ENCODE measurements around the gene SOCS7.

Gene SOCS7

DNA sequence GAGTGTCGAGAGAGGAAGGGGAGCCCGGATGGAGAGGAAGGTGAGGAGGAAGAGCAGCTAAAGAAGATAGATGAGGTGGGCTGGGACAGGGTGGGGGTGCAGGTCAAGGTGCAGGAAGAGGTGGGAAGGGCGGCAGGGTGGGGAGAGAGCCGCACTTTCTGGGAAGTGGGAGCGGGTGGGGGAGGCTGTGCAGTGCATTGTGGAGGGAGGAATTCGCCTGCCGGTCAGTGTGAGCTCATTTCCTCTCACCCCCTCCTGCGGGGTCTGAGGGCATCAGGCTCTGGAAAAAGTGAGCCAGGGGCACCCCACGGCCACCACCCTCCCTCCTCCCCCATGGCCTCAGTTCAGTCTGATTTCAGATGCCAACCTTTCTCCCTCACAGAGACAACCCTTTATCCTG lies 74.1 kb downstream of the SOCS7 start:
- no peak overlapping the region for H3K4me3 ChIP-seq (replicated peaks; ENCODE audit: low read depth, low read length)

DNA sequence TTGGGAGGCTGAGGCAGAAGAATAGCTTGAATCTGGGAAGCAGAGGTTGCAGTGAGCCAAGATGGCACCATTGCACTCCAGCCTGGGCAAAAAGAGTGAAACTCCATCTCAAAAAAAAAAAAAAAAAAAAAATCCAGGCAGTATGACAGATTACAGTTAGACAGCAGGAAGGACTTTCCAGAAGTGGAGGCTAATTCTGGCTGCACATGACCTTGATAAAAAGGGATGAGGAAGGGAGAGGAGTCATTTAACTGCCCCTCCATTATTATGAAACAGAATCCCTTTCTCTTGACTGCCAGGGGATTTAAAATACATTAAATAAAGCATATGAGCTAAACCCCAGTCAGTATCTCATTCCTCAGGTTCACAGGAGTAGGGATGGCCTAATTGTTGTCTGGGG lies 74.8 kb downstream of the SOCS7 start:
- no peak overlapping the region for H3K4me3 ChIP-seq (replicated peaks; ENCODE audit: low read depth, low read length)
- no peak for DNase-seq (ENCODE audit: low read depth)
- TF ChIP-seq, protein P1, sequence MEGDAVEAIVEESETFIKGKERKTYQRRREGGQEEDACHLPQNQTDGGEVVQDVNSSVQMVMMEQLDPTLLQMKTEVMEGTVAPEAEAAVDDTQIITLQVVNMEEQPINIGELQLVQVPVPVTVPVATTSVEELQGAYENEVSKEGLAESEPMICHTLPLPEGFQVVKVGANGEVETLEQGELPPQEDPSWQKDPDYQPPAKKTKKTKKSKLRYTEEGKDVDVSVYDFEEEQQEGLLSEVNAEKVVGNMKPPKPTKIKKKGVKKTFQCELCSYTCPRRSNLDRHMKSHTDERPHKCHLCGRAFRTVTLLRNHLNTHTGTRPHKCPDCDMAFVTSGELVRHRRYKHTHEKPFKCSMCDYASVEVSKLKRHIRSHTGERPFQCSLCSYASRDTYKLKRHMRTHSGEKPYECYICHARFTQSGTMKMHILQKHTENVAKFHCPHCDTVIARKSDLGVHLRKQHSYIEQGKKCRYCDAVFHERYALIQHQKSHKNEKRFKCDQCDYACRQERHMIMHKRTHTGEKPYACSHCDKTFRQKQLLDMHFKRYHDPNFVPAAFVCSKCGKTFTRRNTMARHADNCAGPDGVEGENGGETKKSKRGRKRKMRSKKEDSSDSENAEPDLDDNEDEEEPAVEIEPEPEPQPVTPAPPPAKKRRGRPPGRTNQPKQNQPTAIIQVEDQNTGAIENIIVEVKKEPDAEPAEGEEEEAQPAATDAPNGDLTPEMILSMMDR (IDR thresholded peaks at IDR 0.05; ENCODE audit: low read length, missing control alignments), result no peak

More for the DNA sequence above, 74.1 kb downstream of the SOCS7 start:
- TF ChIP-seq, protein P1 (IDR thresholded peaks at IDR 0.05; ENCODE audit: low read length, missing control alignments), result no peak
- peak; percentile 52 for DNase-seq (ENCODE audit: low read depth)

DNA sequence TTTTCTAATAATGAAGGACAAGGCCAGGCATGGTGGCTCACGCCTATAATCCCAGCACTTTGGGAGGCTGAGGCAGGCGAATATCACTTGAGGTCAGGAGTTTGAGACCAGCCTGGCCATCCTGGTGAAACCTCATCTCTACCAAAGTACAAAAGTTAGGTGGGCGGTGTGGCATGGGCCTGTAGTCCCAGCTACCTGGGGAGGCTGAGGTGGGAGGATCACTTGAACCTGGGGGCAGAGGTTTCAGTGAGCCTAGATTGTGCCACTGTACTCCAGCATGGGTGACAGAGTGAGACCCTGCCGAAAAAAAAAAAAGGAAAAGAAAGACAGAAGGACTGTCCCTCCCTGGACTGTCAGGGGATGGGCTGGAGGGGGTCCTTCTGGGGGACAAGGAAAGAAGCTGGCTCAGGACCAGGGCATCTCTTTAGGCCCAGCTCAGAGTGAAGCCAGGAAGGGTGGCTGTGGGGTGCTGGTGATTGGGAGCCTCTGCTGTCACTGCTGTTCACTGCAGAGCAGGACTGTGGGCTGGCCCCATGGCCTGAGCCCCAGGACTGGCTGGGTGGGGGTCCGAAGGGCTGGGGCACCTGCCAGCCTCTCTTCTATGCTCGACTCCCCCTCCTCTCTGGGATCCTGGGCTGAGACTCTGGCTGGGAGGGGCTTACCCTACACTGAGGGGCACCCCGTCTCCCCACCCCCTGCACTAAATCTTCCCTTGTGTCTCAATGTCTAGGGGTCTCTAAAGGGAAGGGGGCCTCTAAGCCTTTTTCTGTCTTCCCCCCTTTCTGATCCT lies 75.7 kb downstream of the SOCS7 start:
- TF ChIP-seq, protein P1 (IDR thresholded peaks at IDR 0.05; ENCODE audit: low read length, missing control alignments), result no peak
- peak overlapping the region; percentile 74 for H3K4me3 ChIP-seq (replicated peaks; ENCODE audit: low read depth, low read length)

DNA sequence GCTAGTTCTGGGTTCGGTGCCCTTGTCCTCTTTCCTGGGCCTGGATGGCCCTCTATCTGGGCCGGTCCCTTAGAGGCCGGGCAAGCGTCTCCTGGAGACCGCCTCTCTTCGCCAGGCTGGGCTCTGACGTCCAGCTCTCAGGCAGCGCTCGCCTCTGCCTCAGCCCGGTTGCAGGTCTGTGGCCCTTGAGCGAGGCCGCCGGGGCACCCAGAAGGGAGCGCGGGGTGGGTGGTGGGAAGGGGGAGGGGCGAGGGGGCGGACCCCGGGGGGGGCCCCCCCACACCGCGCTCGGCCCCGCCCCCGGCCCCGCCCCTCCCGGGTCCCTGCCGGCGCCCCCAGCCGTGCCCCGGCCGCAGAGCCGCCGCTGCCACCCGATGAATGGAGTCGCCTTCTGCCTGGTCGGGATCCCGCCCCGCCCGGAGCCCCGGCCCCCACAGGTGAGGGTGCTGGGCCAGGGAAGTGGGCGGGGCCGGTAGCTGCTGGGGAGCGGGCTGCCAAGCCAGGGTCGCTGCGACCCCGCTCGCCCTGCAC lies 76.5 kb downstream of the SOCS7 start, which contains the start of gene ARHGAP23:
Gene ARHGAP23 (plus strand): TSS at position 353 of the 531 bp plus-strand sequence. CDS start 22 bp downstream, at position 375.
- peak within 1 kb of the TSS; percentile 74 for H3K4me3 ChIP-seq (replicated peaks; ENCODE audit: low read depth, low read length)
- peak; percentile 81 for DNase-seq (ENCODE audit: low read depth)
- TF ChIP-seq, protein P1 (IDR thresholded peaks at IDR 0.05; ENCODE audit: low read length, missing control alignments), result no peak

More for the DNA sequence above, 75.7 kb downstream of the SOCS7 start:
- DNase-seq (ENCODE audit: low read depth), result no peak

DNA sequence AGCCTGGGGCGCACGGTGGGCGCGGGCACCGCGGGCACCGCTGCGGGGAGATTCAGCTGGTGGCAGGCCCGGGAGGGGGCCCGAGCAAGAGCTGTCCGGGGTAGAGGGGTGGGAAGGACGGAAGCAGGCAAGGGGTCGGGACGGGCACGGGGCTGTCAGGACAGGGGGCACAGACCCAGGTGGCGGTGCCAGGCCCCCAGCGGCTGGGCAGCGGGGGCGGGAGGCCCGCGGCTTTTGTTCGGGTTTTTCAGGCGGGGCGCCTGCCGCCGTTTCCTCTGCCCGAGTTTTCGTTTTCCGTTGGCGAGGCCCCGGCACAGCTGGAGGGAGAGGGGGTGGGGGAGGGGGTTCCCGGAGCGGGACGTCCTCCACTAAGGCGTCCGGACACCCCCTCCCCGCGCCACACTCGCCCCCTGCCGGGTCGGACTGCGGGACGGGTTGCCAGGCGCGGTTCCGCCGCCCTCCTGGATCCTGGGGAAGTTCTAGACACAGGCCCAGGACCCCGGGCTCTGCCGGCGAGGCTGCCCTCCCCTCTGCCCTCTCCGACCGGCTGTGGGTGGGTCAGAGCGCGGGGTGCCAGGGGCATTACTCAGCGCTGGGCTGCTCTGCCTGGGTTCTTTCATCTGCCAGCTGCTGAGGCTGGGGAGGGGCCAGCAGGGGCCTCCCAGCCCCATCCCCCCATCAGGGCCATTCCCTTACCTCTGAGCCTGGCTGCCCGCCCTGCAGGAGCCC lies 77.2 kb downstream of the SOCS7 start:
- TF ChIP-seq, protein P1 (IDR thresholded peaks at IDR 0.05; ENCODE audit: low read length, missing control alignments), result no peak
- peak overlapping the region; percentile 74 for H3K4me3 ChIP-seq (replicated peaks; ENCODE audit: low read depth, low read length)
- peak; percentile 40 for DNase-seq (ENCODE audit: low read depth)

DNA sequence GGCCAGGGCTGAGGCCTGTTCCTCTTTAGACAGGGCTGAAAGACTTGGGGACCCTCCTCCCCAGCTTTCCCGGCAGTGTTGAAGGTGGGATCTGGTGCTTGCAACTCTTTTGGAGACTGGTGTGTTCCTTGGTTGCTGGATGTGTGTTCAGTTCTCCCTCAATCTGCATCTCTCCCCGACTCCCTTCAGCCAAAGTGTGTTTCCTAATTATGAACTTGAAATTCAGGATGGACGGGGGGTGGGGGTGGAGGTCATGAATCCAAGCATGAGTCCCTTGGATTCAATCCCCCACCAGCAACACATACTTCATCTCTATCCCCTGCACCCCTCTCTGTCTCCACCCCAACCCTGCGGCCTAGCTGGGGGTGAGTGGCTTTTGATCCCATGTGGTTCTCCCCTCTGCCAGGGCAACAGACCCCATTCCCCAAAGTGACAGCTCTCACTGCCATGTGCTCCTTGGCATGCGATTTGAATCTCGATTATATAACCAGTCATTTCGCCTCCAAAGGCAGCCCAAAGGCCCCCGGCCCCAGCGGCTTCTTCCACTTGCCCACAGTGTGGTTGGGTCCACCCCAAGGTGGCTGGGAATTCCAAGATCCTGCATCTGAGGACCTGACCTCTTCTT lies 77.9 kb downstream of the SOCS7 start:
- peak overlapping the region; percentile 74 for H3K4me3 ChIP-seq (replicated peaks; ENCODE audit: low read depth, low read length)
- TF ChIP-seq, protein P1 (IDR thresholded peaks at IDR 0.05; ENCODE audit: low read length, missing control alignments), result no peak

More for the DNA sequence above, 77.9 kb downstream of the SOCS7 start:
- DNase-seq (ENCODE audit: low read depth), result no peak

Measured in fibroblast of pulmonary artery (primary cell).